HepG2 (cell line): ENCODE data around the gene MSMP. TPM values are rescaled to one million over a fixed set of nuclear protein-coding genes. Genes with fewer than 3 reads are reported as not detected.

ENCODE experiments used
- ATAC-seq: fragments of 200-7000 bp; cut with Tn5 transposase; 3 replicates; pipeline ENCODE4 v1.9.1; 2020; ENCODE audit warnings: mild to moderate bottlenecking, moderate library complexity
- BruUV-seq: library from RNA; stranded (reverse); fragments of 400-500 nt; replicated peaks from 2 replicates; lab custom pipeline; 2021; lab: Mats Ljungman, UMichigan
- CTCF ChIA-PET: fragments of 300-600 bp; formaldehyde crosslinking; extraction: SDS; loops from one replicate; lab custom pipeline; 2021; ENCODE audit warnings: low total read pairs, inconsistent platforms, low intra/inter-chr PET ratio; lab: Yijun Ruan, JAX
- POLR2A ChIA-PET: fragments of 350-600 bp; sonication (Branson Sonifier 250); formaldehyde crosslinking; loops from one replicate; lab custom pipeline; 2020; ENCODE audit warnings: antibody characterized with exemption, inconsistent platforms; lab: Yijun Ruan, JAX
- DNase-seq: peaks from one replicate; pipeline ENCODE4 v3.0.0-alpha.2; 2015; ENCODE audit warnings: low spot score
- FAIRE-seq: peaks from 3 replicates; lab custom pipeline; 2011; peaks lifted over from hg19 to GRCh38; lab: Jason Lieb, UNC
- H2AFZ ChIP-seq: one replicate; pipeline ENCODE4 v1.6.1; 2011; ENCODE audit warnings: low read length, inconsistent platforms
- H3K27ac ChIP-seq: fragments of 300-600 bp; 3 replicates; pipeline ENCODE4 v1.8.0; 2011; ENCODE audit warnings: mixed run types, mild to moderate bottlenecking, mixed read lengths, low read length, inconsistent platforms; ENCODE audit not compliant: insufficient read depth; ENCODE audit errors: extremely low read length
- H3K27me3 ChIP-seq, 2 experiments: fragments of 200-600 bp in 1 of 2; 2 replicates in 1 of 2; 3 replicates in 1 of 2; pipeline versions ENCODE4 v1.6.0 to v1.8.0; 2011; ENCODE audit warnings: low read length in 2 of 2, mild to moderate bottlenecking in 2 of 2, moderate library complexity in 2 of 2, inconsistent platforms in 1 of 2; ENCODE audit not compliant: insufficient read depth in 2 of 2, control insufficient read depth in 1 of 2
- H3K36me3 ChIP-seq, 2 experiments: fragments of 200-600 bp in 1 of 2; replicated peaks in 1 of 2; 2 replicates in 1 of 2; 3 replicates in 1 of 2; pipeline versions ENCODE4 v1.5.1 to v1.8.0; 2011; ENCODE audit warnings: low read length in 2 of 2, inconsistent platforms in 1 of 2; ENCODE audit not compliant: insufficient read depth in 2 of 2, control insufficient read depth in 1 of 2
- H3K4me1 ChIP-seq: 2 replicates; pipeline ENCODE4 v1.5.1; 2012; ENCODE audit warnings: low read length, inconsistent platforms; ENCODE audit not compliant: insufficient read depth
- H3K4me2 ChIP-seq: 2 replicates; pipeline ENCODE4 v1.6.0; 2011; ENCODE audit warnings: low read depth, low read length, inconsistent platforms
- H3K4me3 ChIP-seq, 3 experiments: fragments of 200-600 bp in 1 of 3; sonication (generic), shearing (Covaris generic) in 1 of 3; replicated peaks in 1 of 3; 2 replicates each; pipeline ENCODE4 v1.5.1; 2011 to 2016; ENCODE audit warnings: low read length in 3 of 3, inconsistent platforms in 2 of 3, low read depth in 2 of 3, mild to moderate bottlenecking in 2 of 3, control low read depth in 1 of 3, mixed read lengths in 1 of 3; ENCODE audit not compliant: insufficient read depth in 1 of 3
- H3K79me2 ChIP-seq: one replicate; pipeline ENCODE4 v1.6.1; 2011; ENCODE audit warnings: low read length, inconsistent platforms; ENCODE audit not compliant: insufficient read depth
- H3K9ac ChIP-seq: 2 replicates; pipeline ENCODE4 v1.6.0; 2011; ENCODE audit warnings: mild to moderate bottlenecking, low read depth, low read length, inconsistent platforms; ENCODE audit not compliant: insufficient read depth
- H3K9me3 ChIP-seq: 2 replicates; pipeline ENCODE4 v1.5.1; 2012; ENCODE audit warnings: mild to moderate bottlenecking, low read length
- H4K20me1 ChIP-seq: 2 replicates; pipeline ENCODE4 v1.6.0; 2011; ENCODE audit warnings: inconsistent platforms, mild to moderate bottlenecking, low read length, moderate library complexity; ENCODE audit not compliant: insufficient read depth
- CEBPZ ChIP-seq: IDR thresholded peaks from 2 replicates; pipeline ENCODE4 v1.6.1; 2012; ENCODE audit warnings: low read length, improper control_type of control experiment
- DNMT3B ChIP-seq: conservative IDR thresholded peaks from 2 replicates; pipeline ENCODE4 v1.6.1; 2016; ENCODE audit warnings: missing biosample characterization, control low read depth
- FOXP4 ChIP-seq: sonication (generic); formaldehyde crosslinking; IDR thresholded peaks from 2 replicates; pipeline ENCODE4 v1.4.0; 2020; ENCODE audit warnings: missing genetic modification reagents
- GZF1 ChIP-seq: sonication (generic); formaldehyde crosslinking; IDR thresholded peaks from 2 replicates; pipeline ENCODE4 v1.5.1; 2020; ENCODE audit warnings: mild to moderate bottlenecking, missing genetic modification reagents
- HHEX ChIP-seq: IDR thresholded peaks from 2 replicates; pipeline ENCODE4 v1.6.1; 2016; ENCODE audit warnings: control low read depth
- MXI1 ChIP-seq: IDR thresholded peaks from 3 replicates; pipeline ENCODE4 v1.6.1; 2012; ENCODE audit warnings: low read depth, low read length, inconsistent platforms, borderline replicate concordance
- PHF20 ChIP-seq: sonication (generic); formaldehyde crosslinking; IDR thresholded peaks from 2 replicates; pipeline ENCODE4 v1.5.0; 2020; ENCODE audit warnings: mild to moderate bottlenecking, missing genetic modification reagents
- REPIN1 ChIP-seq: sonication (generic); formaldehyde crosslinking; IDR thresholded peaks from 2 replicates; pipeline ENCODE4 v1.8.0; 2022; ENCODE audit warnings: missing genetic modification reagents, low read depth, mild to moderate bottlenecking, borderline replicate concordance
- SCMH1 ChIP-seq: sonication (generic); formaldehyde crosslinking; IDR thresholded peaks from 2 replicates; pipeline ENCODE4 v1.9.0; 2021; ENCODE audit warnings: missing genetic modification reagents, mild to moderate bottlenecking, borderline replicate concordance
- SMARCC2 ChIP-seq: fragments of 450-650 bp; IDR thresholded peaks from 2 replicates; pipeline ENCODE4 v1.6.1; 2017; ENCODE audit warnings: antibody characterized with exemption, mild to moderate bottlenecking
- SMC3 ChIP-seq: IDR thresholded peaks from 2 replicates; pipeline ENCODE4 v1.6.1; 2011; ENCODE audit warnings: low read length, improper control_type of control experiment
- ZBTB49 ChIP-seq: sonication (generic); formaldehyde crosslinking; IDR thresholded peaks from 2 replicates; pipeline ENCODE4 v1.4.0; 2020; ENCODE audit warnings: missing genetic modification reagents, borderline replicate concordance
- ZFP1 ChIP-seq: IDR thresholded peaks from 2 replicates; pipeline ENCODE4 v1.6.1; 2016
- ZNF20 ChIP-seq: sonication (generic); formaldehyde crosslinking; IDR thresholded peaks from 2 replicates; pipeline ENCODE4 v1.4.0; 2020; ENCODE audit warnings: mild to moderate bottlenecking, moderate library complexity, missing genetic modification reagents
- ZNF230 ChIP-seq: sonication (generic); formaldehyde crosslinking; IDR thresholded peaks from 2 replicates; pipeline ENCODE4 v1.4.0; 2020; ENCODE audit warnings: mild to moderate bottlenecking, missing genetic modification reagents
- ZNF382 ChIP-seq: sonication (generic); formaldehyde crosslinking; IDR thresholded peaks from 2 replicates; pipeline ENCODE4 v1.5.0; 2020; ENCODE audit warnings: missing genetic modification reagents, mild to moderate bottlenecking, borderline replicate concordance
- ZNF644 ChIP-seq: IDR thresholded peaks from 2 replicates; pipeline ENCODE4 v1.6.1; 2016; ENCODE audit warnings: low read depth
- ZNF747 ChIP-seq: sonication (generic); formaldehyde crosslinking; IDR thresholded peaks from 2 replicates; pipeline ENCODE4 v1.8.1; 2023; ENCODE audit warnings: missing genetic modification reagents, mild to moderate bottlenecking, borderline replicate concordance
- ZNF782 ChIP-seq: sonication (generic); formaldehyde crosslinking; IDR thresholded peaks from 2 replicates; pipeline ENCODE4 v1.4.0; 2020; ENCODE audit warnings: missing genetic modification reagents, mild to moderate bottlenecking, borderline replicate concordance
- WGBS: methylation state at CpG from one replicate; pipeline ENCODE4 v1.1.6; 2017; ENCODE audit warnings: low lambda C conversion rate; 5-methylcytosine and 5-hydroxymethylcytosine counted together
- in situ Hi-C: cut with HindIII; loops from 2 replicates; pipeline ENCODE4 v1.10.0; 2017; ENCODE audit warnings: low pct_unique_long_range_greater_than_20kb; ENCODE audit not compliant: extremely low pct_ligation_motif_present
- intact Hi-C: fragments of 100-400 bp; cut with micrococcal nuclease; formaldehyde crosslinking; loops from one replicate; pipeline ENCODE4 v1.10.0; 2022; ENCODE audit not compliant: unreplicated experiment
- polyA plus RNA-seq, 8 experiments: library from polyadenylated mRNA; depleted of rRNA in 3 of 8; stranded (reverse) in 7 of 8; unstranded in 1 of 8; fragments of >200 nt; fragmentation: Illumina TruSeq in 4 of 8; extraction: Trizol in 4 of 8; gene quantifications; 2 replicates each; pipeline versions ENCODE4 v1.2.1 to v1.2.3, GENCODE V29; 2011 to 2016; ENCODE audit warnings: low read depth in 4 of 8, missing spikeins in 1 of 8, mixed read lengths in 1 of 8; ENCODE audit not compliant: insufficient read depth in 1 of 8
- total RNA-seq, 5 experiments: library from RNA; depleted of rRNA; stranded (reverse); fragments of >200 nt; fragmentation: Illumina TruSeq; extraction: Trizol; gene quantifications; 2 replicates each; pipeline ENCODE4 v1.2.3, GENCODE V29; 2016; ENCODE audit warnings: low read depth in 1 of 5

The MSMP gene
- total and polyA plus RNA-seq, 2 of the 13 experiments (the other 11 are each of a cell fraction or from before 2014, with no cell fraction given): 0.24 to 0.46 TPM

- peaks cover 39% of the 10 kb centered on the region for H4K20me1 ChIP-seq
- H3K27me3 ChIP-seq: no peaks in the 10 kb centered on the region; a peak in 2 of 5 replicates
- no peak for ATAC-seq
- CTCF ChIA-PET: no interaction called here
- DNase-seq: no peak
- intact Hi-C loops: no loop called here
- peaks cover 31 to 56% of the 10 kb centered on the region in 2 experiments for H3K36me3 ChIP-seq
- H3K9me3 ChIP-seq: no peaks in the 10 kb centered on the region
- H3K4me2 ChIP-seq: no peak overlapping the region
- peaks cover 51% of the 10 kb centered on the region for H3K79me2 ChIP-seq
- H3K4me1 ChIP-seq: peaks cover 32% of the 10 kb centered on the region
- WGBS: 94% methylated on average over 8 of the region's 8 CpGs
- H2AFZ ChIP-seq: no peak overlapping the region
- POLR2A ChIA-PET: interaction anchor here (1.3 kb wide), 1 partner anchor 12 kb away, joined by 7 read pairs; the partner anchor contains the start of genes CREB3 and TLN1
- in situ Hi-C loops: no loop called here
- no peak overlapping the region for H3K9ac ChIP-seq
- TF ChIP-seq ZNF382 (CRISPR knock-in tag) (no peak), ZNF644 (CRISPR knock-in tag) (no peak), CEBPZ (no peak), ZBTB49 (CRISPR knock-in tag) (no peak), DNMT3B (CRISPR knock-in tag) (no peak), SMARCC2 (no peak), ZFP1 (CRISPR knock-in tag) (no peak), ZNF230 (CRISPR knock-in tag) (no peak), GZF1 (no peak), PHF20 (CRISPR knock-in tag) (no peak), FOXP4 (CRISPR knock-in tag) (no peak), HHEX (CRISPR knock-in tag) (no peak), ZNF782 (CRISPR knock-in tag) (no peak), SCMH1 (CRISPR knock-in tag) (no peak), ZNF20 (CRISPR knock-in tag) (no peak), MXI1 (no peak), SMC3 (no peak), ZNF747 (no peak), REPIN1 (no peak)
- H3K4me3 ChIP-seq: no peak overlapping the region
- no peak overlapping the region for H3K27ac ChIP-seq
- FAIRE-seq: no peak
- no TSS peak for BruUV-seq
Measured at GRCh38 chr9:35743880-35744518, 10.1 kb downstream of the MSMP start.
